T-cell (primary cell): Measurements from ENCODE around the gene ANXA10. TPM values are rescaled to one million over a fixed set of nuclear protein-coding genes. Genes with fewer than 3 reads are reported as not detected.

ENCODE experiments used
- ATAC-seq, 4 experiments: fragments of 200-7000 bp in 3 of 4; fragments of 150-1000 bp in 1 of 4; cut with Tn5 transposase; replicated peaks in 1 of 4; 1 replicate in 3 of 4; 2 replicates in 1 of 4; pipeline ENCODE4 v1.10.0; 2021; ENCODE audit warnings: moderate library complexity in 3 of 4, mild to moderate bottlenecking in 2 of 4, moderate number of reproducible peaks in 1 of 4
- CTCF ChIA-PET, 2 donors: fragments of 300-600 bp; sonication (Branson Sonifier 250); formaldehyde crosslinking; loops; one replicate each; lab custom pipeline; 2022; ENCODE audit warnings: antibody characterized with exemption in 2 of 2; lab: Charles Lee
- POLR2A ChIA-PET, 2 donors: fragments of 300-600 bp; sonication (Branson Sonifier 250); formaldehyde crosslinking; loops; one replicate each; lab custom pipeline; 2022; ENCODE audit warnings: antibody characterized with exemption in 2 of 2; lab: Charles Lee
- DNase-seq, 35 experiments: peaks; one replicate each; pipeline versions ENCODE4 v3.0.0 to v3.0.0-alpha.2; 2013 to 2023
- H3K27ac ChIP-seq: one replicate; pipeline ENCODE4 v1.5.1; 2013; ENCODE audit warnings: low read length
- H3K27me3 ChIP-seq, 2 experiments: replicated peaks in 1 of 2; 1 replicate in 1 of 2; 2 replicates in 1 of 2; pipeline versions ENCODE4 v1.6.1 to v1.7.0; 2013; ENCODE audit warnings: low read length in 1 of 2, mixed read lengths in 1 of 2; ENCODE audit not compliant: control insufficient read depth in 2 of 2, insufficient read depth in 2 of 2; ENCODE audit errors: extremely low read depth in 1 of 2
- H3K36me3 ChIP-seq, 2 donors: 1 replicate in 1 of 2; 2 replicates in 1 of 2; pipeline versions ENCODE4 v1.6.1 to v1.7.0; 2013; ENCODE audit warnings: low read length in 1 of 2; ENCODE audit not compliant: control insufficient read depth in 2 of 2, insufficient read depth in 1 of 2; ENCODE audit errors: extremely low read depth in 1 of 2
- H3K4me1 ChIP-seq, 2 experiments: 1 replicate in 1 of 2; 2 replicates in 1 of 2; pipeline versions ENCODE4 v1.6.1 to v1.7.0; 2013; ENCODE audit warnings: low read length in 2 of 2, mixed read lengths in 1 of 2; ENCODE audit not compliant: insufficient read depth in 2 of 2, control insufficient read depth in 1 of 2; ENCODE audit errors: extremely low read depth in 1 of 2
- H3K4me3 ChIP-seq, 2 donors: 1 replicate in 1 of 2; 2 replicates in 1 of 2; pipeline versions ENCODE4 v1.5.1 to v1.7.0; 2013; ENCODE audit warnings: mild to moderate bottlenecking in 2 of 2, low read length in 1 of 2, moderate library complexity in 1 of 2; ENCODE audit not compliant: control insufficient read depth in 1 of 2; ENCODE audit errors: extremely low read depth in 1 of 2
- H3K9me3 ChIP-seq: 2 replicates; pipeline ENCODE4 v1.7.0; 2013
- H3K27ac Mint-ChIP-seq, 2 donors: one replicate each; pipeline ENCODE4 v1.8.0; 2020 to 2021; ENCODE audit warnings: mild to moderate bottlenecking in 2 of 2, mixed read lengths in 2 of 2
- H3K27me3 Mint-ChIP-seq, 2 donors: one replicate each; pipeline ENCODE4 v1.8.0; 2021 to 2022; ENCODE audit warnings: mixed read lengths in 2 of 2
- H3K36me3 Mint-ChIP-seq: one replicate; pipeline ENCODE4 v1.8.0; 2021; ENCODE audit warnings: mixed read lengths
- H3K4me1 Mint-ChIP-seq, 3 donors: one replicate each; pipeline ENCODE4 v1.8.0; 2020 to 2022; ENCODE audit warnings: mixed read lengths in 3 of 3, mild to moderate bottlenecking in 1 of 3
- H3K4me3 Mint-ChIP-seq, 3 donors: one replicate each; pipeline ENCODE4 v1.8.0; 2020 to 2022; ENCODE audit warnings: mild to moderate bottlenecking in 3 of 3, mixed read lengths in 3 of 3, moderate library complexity in 3 of 3
- H3K9me3 Mint-ChIP-seq, 3 donors: one replicate each; pipeline ENCODE4 v1.8.0; 2020 to 2022; ENCODE audit warnings: mixed read lengths in 3 of 3
- WGBS: methylation state at CpG from one replicate; pipeline ENCODE4 v1.1.5; 2013; ENCODE audit warnings: missing lambda C conversion rate; ENCODE audit not compliant: insufficient coverage; 5-methylcytosine and 5-hydroxymethylcytosine counted together
- total RNA-seq, 35 experiments: library from RNA in 6 of 35; stranded (reverse) in 6 of 35; fragments of 120-200 nt in 1 of 35; gene quantifications; one replicate each; pipeline versions ENCODE4 v1.2.1 to v1.2.4 and lab custom pipeline; 2013 to 2026

Gene ANXA10
- total RNA-seq, 5 donors from 2014 or later (not counting 1 experiment from before 2014, with no cell fraction given), result not detected

DNA sequence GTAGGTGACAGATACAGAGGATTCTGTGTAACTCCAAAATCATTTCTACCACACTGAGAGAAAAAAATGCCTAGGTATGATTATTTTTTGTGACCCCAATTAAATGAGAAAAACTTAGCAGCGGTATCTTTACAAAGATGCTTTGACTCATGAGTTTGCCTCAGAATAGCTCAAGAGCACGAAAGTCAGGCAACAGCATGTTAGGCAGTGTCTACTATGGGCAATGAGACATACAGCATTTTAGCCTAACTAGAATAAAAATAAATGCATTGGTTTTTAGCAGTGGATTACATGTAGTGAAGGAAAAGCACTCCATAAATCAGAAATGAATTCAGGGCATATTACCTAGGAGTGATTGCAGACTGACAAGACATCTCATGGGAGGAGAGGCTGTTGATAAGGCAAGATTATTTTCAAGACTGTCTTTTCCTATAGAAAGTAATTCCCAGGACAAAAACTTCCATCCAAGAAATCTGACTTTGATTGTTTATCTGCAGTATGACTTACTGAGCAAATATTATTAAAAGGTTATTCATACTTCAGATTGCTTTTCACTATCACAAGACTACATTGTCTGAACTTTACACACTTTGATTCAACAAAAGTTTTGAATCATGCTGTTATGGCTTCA lies 3.6 kb downstream of the ANXA10 start:
- H3K36me3 ChIP-seq, result no peaks in the 10 kb centered on the region
- H3K27me3 Mint-ChIP-seq, result no peaks in the 10 kb centered on the region
- DNase-seq, result no peak
- no peaks in the 10 kb centered on the region for H3K36me3 Mint-ChIP-seq
- POLR2A ChIA-PET, result no interaction called here
- H3K27ac Mint-ChIP-seq, result no peak overlapping the region
- no peak for ATAC-seq
- H3K27ac ChIP-seq, result no peak overlapping the region
- H3K4me1 ChIP-seq, result no peaks in the 10 kb centered on the region
- no peaks in the 10 kb centered on the region for H3K4me1 Mint-ChIP-seq
- CTCF ChIA-PET, result no interaction called here
- H3K9me3 Mint-ChIP-seq, result peaks cover 0 to 5% (median 3%) of the 10 kb centered on the region in 3 donors
- no peak overlapping the region for H3K4me3 Mint-ChIP-seq
- H3K9me3 ChIP-seq, result no peaks in the 10 kb centered on the region
- no peaks in the 10 kb centered on the region for H3K27me3 ChIP-seq
- no peak overlapping the region for H3K4me3 ChIP-seq
- 70% methylated on average over 2 of the region's 2 CpGs for WGBS

DNA sequence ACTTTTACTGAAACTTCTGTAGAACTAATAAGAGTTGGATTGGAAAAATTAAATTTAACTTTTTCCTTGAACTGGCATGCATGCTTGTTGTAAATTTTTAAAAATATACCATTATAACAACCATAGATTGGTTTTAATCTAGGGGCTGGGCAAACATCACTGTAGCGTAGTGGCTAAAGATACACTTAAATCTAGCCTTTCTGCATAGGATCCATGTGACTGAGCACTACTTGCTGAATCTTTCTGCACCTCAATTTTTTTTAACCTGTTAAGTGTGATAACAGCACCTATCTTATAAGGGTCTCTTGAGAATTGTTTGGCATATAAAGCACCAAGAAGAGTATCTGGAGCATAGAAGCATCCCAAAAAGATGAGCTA lies 4.1 kb downstream of the ANXA10 start:
- no peak overlapping the region for H3K4me3 ChIP-seq
- H3K27ac ChIP-seq, result no peak overlapping the region
- no peaks in the 10 kb centered on the region for H3K27me3 Mint-ChIP-seq
- POLR2A ChIA-PET, result no interaction called here
- H3K9me3 ChIP-seq, result no peaks in the 10 kb centered on the region
- no peak for ATAC-seq
- no peaks in the 10 kb centered on the region for H3K36me3 Mint-ChIP-seq
- peaks cover 0 to 5% (median 3%) of the 10 kb centered on the region in 3 donors for H3K9me3 Mint-ChIP-seq
- no peaks in the 10 kb centered on the region for H3K4me1 Mint-ChIP-seq
- WGBS, result no CpG with 5 or more reads among the region's 1 CpG
- no peaks in the 10 kb centered on the region for H3K27me3 ChIP-seq
- CTCF ChIA-PET, result no interaction called here
- no peaks in the 10 kb centered on the region for H3K4me1 ChIP-seq
- no peaks in the 10 kb centered on the region for H3K36me3 ChIP-seq
- no peak overlapping the region for H3K27ac Mint-ChIP-seq
- no peak overlapping the region for H3K4me3 Mint-ChIP-seq
- DNase-seq, result no peak

DNA sequence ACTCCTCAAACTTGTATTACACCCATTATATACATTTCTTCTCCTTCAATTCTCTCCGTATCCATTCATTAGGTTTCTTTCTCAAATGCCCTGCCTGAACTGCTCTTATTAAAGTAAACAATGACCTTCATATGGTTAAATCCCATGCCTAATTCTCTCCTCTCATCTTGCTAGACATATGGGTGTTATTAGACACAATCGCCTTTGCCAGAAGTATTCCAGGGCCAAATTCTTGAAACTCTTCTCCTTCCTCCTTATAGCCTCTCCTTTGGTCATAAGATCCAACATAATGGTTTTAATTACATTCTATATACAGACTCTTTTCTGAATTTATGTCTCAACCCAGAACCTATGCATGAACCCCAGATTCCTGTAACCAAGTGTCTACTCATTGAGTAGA lies 4.8 kb downstream of the ANXA10 start:
- WGBS, result no CpG with 5 or more reads among the region's 2 CpGs
- POLR2A ChIA-PET, result no interaction called here
- ATAC-seq, result no peak

DNA sequence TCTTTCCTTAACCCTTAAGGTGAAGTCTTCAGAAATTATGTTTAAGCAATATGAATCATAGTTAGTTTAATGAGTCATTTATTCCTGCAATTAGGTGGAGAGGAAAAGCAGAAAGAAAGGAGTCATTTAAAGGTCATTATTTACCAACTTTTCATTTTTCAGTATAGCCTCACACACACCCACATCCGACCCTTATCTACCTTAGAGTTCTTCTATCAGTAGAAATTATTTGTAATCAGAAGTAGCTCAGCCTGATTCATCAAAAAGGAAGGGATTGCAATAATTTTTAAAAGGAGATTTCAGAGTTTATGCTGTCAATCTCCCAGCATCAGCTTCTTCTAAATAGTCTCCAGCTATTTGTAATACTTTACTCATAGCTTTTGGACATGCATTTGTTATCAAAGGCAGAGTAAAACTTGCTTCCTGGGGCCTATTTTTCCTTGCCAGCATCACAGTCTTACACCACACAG lies 5.9 kb downstream of the ANXA10 start:
- no peaks in the 10 kb centered on the region for H3K36me3 Mint-ChIP-seq
- H3K27ac Mint-ChIP-seq, result no peak overlapping the region
- H3K27me3 Mint-ChIP-seq, result no peaks in the 10 kb centered on the region
- Histone ChIP-seq H3K27me3 (no peaks in the 10 kb centered on the region), H3K4me1 (no peaks in the 10 kb centered on the region), H3K9me3 (no peaks in the 10 kb centered on the region), H3K27ac (no peak overlapping the region), H3K36me3 (no peaks in the 10 kb centered on the region), H3K4me3 (no peak overlapping the region)
- no CpG with 5 or more reads among the region's 1 CpG for WGBS
- ATAC-seq, result no peak
- ChIA-PET POLR2A (no interaction called here), CTCF (no interaction called here)
- no peak for DNase-seq
- H3K4me1 Mint-ChIP-seq, result no peaks in the 10 kb centered on the region
- H3K4me3 Mint-ChIP-seq, result no peak overlapping the region
- peaks cover 0 to 5% (median 3%) of the 10 kb centered on the region in 3 donors for H3K9me3 Mint-ChIP-seq

More for the DNA sequence above, 4.8 kb downstream of the ANXA10 start:
- H3K36me3 Mint-ChIP-seq, result no peaks in the 10 kb centered on the region
- Histone ChIP-seq H3K4me1 (no peaks in the 10 kb centered on the region), H3K36me3 (no peaks in the 10 kb centered on the region), H3K27me3 (no peaks in the 10 kb centered on the region), H3K27ac (no peak overlapping the region), H3K4me3 (no peak overlapping the region), H3K9me3 (no peaks in the 10 kb centered on the region)
- no peaks in the 10 kb centered on the region for H3K4me1 Mint-ChIP-seq
- H3K27me3 Mint-ChIP-seq, result no peaks in the 10 kb centered on the region
- H3K4me3 Mint-ChIP-seq, result no peak overlapping the region
- no peak overlapping the region for H3K27ac Mint-ChIP-seq
- CTCF ChIA-PET, result no interaction called here
- no peak for DNase-seq
- peaks cover 0 to 5% (median 3%) of the 10 kb centered on the region in 3 donors for H3K9me3 Mint-ChIP-seq

DNA sequence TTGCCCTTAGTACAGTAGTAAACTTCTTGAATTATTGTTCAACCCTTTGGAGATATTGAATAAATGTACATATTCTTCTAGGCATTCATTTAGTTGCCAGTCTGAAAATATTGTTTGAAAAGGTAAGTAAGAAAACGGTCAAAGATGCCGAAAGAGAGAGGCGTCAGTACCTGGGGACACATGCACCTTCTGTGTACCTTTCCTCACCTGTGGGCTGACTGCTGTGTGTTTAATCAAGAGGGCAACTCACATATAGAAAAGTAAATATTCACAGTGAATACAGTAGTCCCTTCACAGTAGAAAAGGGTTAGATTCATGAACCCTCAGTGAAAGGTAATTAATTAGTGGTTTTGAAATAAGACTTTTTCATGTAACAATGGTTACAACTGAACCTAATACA lies 6.9 kb downstream of the ANXA10 start:
- ChIA-PET CTCF (no interaction called here), POLR2A (no interaction called here)
- no CpG with 5 or more reads among the region's 3 CpGs for WGBS
- no peaks in the 10 kb centered on the region for H3K9me3 ChIP-seq
- H3K9me3 Mint-ChIP-seq, result peaks cover 0 to 5% (median 3%) of the 10 kb centered on the region in 3 donors
- no peaks in the 10 kb centered on the region for H3K36me3 ChIP-seq
- DNase-seq, result no peak
- H3K4me3 ChIP-seq, result no peak overlapping the region
- H3K36me3 Mint-ChIP-seq, result no peaks in the 10 kb centered on the region
- H3K4me1 ChIP-seq, result no peaks in the 10 kb centered on the region
- H3K27me3 ChIP-seq, result no peaks in the 10 kb centered on the region
- no peak for ATAC-seq
- H3K4me1 Mint-ChIP-seq, result no peaks in the 10 kb centered on the region
- H3K27ac Mint-ChIP-seq, result no peak overlapping the region
- no peak overlapping the region for H3K4me3 Mint-ChIP-seq
- no peak overlapping the region for H3K27ac ChIP-seq
- H3K27me3 Mint-ChIP-seq, result no peaks in the 10 kb centered on the region

GRCh38 chr4:168101026-168101425 lies 8.7 kb downstream of the ANXA10 start:
- WGBS, result no CpG with 5 or more reads among the region's 1 CpG
- Histone ChIP-seq H3K27me3 (no peaks in the 10 kb centered on the region), H3K36me3 (no peaks in the 10 kb centered on the region), H3K4me3 (no peak overlapping the region), H3K27ac (no peak overlapping the region), H3K4me1 (no peaks in the 10 kb centered on the region), H3K9me3 (no peaks in the 10 kb centered on the region)
- CTCF ChIA-PET, result no interaction called here
- no peak for DNase-seq
- ATAC-seq, result no peak
- Mint-ChIP-seq H3K4me3 (no peak overlapping the region), H3K9me3 (peaks cover 0 to 5% (median 3%) of the 10 kb centered on the region in 3 donors), H3K4me1 (no peaks in the 10 kb centered on the region), H3K27ac (no peak overlapping the region), H3K36me3 (no peaks in the 10 kb centered on the region), H3K27me3 (no peaks in the 10 kb centered on the region)
- POLR2A ChIA-PET, result no interaction called here
